Naive thymus-derived CD8-positive, alpha-beta T cell (primary cell): Measurements from ENCODE around the gene RCOR1. TPM values are rescaled to one million over a fixed set of nuclear protein-coding genes. Genes with fewer than 3 reads are reported as not detected.

Source experiments
- ATAC-seq, 2 donors: fragments of 150-1000 bp; cut with Tn5 transposase in 1 of 2; sonication (Bioruptor Pico), chemical (Tn5 transposase) in 1 of 2; 1 replicate in 1 of 2; 2 replicates in 1 of 2; pipeline ENCODE4 v1.10.0; 2021; ENCODE audit warnings: mild to moderate bottlenecking in 2 of 2, moderate library complexity in 2 of 2
- POLR2A ChIA-PET: fragments of 350-600 bp; sonication (Branson Sonifier 250); formaldehyde crosslinking; loops from one replicate; lab custom pipeline; 2021; ENCODE audit warnings: antibody characterized with exemption; lab: Charles Lee
- DNase-seq, 10 donors: peaks; one replicate each; pipeline versions ENCODE4 v3.0.0 to v3.0.0-alpha.2; 2020 to 2022
- H3K27ac Mint-ChIP-seq, 10 donors: one replicate each; pipeline ENCODE4 v1.8.0; 2020 to 2022; ENCODE audit warnings: mild to moderate bottlenecking in 10 of 10, mixed read lengths in 10 of 10, moderate library complexity in 4 of 10, inconsistent platforms in 1 of 10
- H3K27me3 Mint-ChIP-seq, 5 donors: one replicate each; pipeline ENCODE4 v1.8.0; 2021 to 2022; ENCODE audit warnings: mixed read lengths in 5 of 5
- H3K36me3 Mint-ChIP-seq, 3 donors: one replicate each; pipeline ENCODE4 v1.8.0; 2020 to 2022; ENCODE audit warnings: mixed read lengths in 3 of 3, mild to moderate bottlenecking in 2 of 3, inconsistent platforms in 1 of 3
- H3K4me1 Mint-ChIP-seq, 4 donors: one replicate each; pipeline ENCODE4 v1.8.0; 2021 to 2022; ENCODE audit warnings: mixed read lengths in 4 of 4
- H3K4me3 Mint-ChIP-seq, 10 donors: one replicate each; pipeline ENCODE4 v1.8.0; 2020 to 2022; ENCODE audit warnings: mild to moderate bottlenecking in 10 of 10, mixed read lengths in 10 of 10, moderate library complexity in 6 of 10, inconsistent platforms in 1 of 10
- H3K9me3 Mint-ChIP-seq, 9 donors: one replicate each; pipeline ENCODE4 v1.8.0; 2020 to 2022; ENCODE audit warnings: mixed read lengths in 9 of 9, mild to moderate bottlenecking in 3 of 9, inconsistent platforms in 1 of 9, moderate library complexity in 1 of 9
- polyA plus RNA-seq, 3 donors: library from polyadenylated mRNA; unstranded; fragments of 300-500 nt; fragmentation: Illumina TruSeq; gene quantifications; one replicate each; pipeline ENCODE4 v1.2.3, GENCODE V29; 2021
- total RNA-seq, 8 experiments: library from RNA in 2 of 8; stranded (reverse) in 2 of 8; gene quantifications; one replicate each; pipeline ENCODE4 v1.2.3 and lab custom pipeline; 2021 to 2026

RCOR1 gene
- total and polyA plus RNA-seq, 5 experiments from 2014 or later: 0.43 to 24.0 (median 1.2) TPM

GRCh38 chr14:102654298-102654697 lies 61.8 kb downstream of the RCOR1 start:
- ATAC-seq (no peak), DNase-seq (no peak)
- Mint-ChIP-seq H3K27me3 (no peaks in the 10 kb centered on the region), H3K9me3 (peaks cover 0 to 7% (median 3%) of the 10 kb centered on the region in 9 donors), H3K4me3 (no peak overlapping the region), H3K27ac (no peak overlapping the region), H3K36me3 (peaks cover 0 to 5% (median 3%) of the 10 kb centered on the region in 3 donors), H3K4me1 (peaks cover 13 to 49% (median 43%) of the 10 kb centered on the region in 4 donors)
- POLR2A ChIA-PET: no interaction called here

DNA sequence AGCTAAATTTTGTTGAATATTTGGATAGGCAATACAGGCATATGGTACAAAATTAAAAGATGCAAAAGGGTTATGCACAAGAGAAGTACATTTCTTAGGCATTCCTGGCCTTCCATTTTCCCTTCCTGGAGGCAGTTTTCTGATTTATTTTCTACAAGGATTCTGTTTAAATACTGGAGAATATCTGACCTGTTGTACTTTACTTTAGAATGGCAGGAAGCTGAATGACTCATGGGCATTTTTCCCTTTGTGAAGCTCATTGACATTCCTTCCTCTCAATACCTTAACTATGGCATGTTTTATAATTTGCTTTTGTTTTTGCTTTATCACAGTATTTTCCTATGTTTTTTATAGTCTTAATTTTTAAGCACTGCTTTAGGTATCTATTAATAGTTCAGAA lies 62.7 kb downstream of the RCOR1 start:
- POLR2A ChIA-PET: interaction anchor here (0.6 kb wide), 1 partner anchor 818 kb away, joined by 3 read pairs; no protein-coding TSS in a partner anchor
- Mint-ChIP-seq H3K27me3 (no peaks in the 10 kb centered on the region), H3K36me3 (peaks cover 0 to 5% (median 3%) of the 10 kb centered on the region in 3 donors), H3K4me3 (no peak overlapping the region), H3K9me3 (peaks cover 0 to 7% (median 3%) of the 10 kb centered on the region in 9 donors), H3K27ac (no peak overlapping the region), H3K4me1 (peaks cover 14 to 46% (median 36%) of the 10 kb centered on the region in 4 donors)
- ATAC-seq (no peak), DNase-seq (no peak)

DNA sequence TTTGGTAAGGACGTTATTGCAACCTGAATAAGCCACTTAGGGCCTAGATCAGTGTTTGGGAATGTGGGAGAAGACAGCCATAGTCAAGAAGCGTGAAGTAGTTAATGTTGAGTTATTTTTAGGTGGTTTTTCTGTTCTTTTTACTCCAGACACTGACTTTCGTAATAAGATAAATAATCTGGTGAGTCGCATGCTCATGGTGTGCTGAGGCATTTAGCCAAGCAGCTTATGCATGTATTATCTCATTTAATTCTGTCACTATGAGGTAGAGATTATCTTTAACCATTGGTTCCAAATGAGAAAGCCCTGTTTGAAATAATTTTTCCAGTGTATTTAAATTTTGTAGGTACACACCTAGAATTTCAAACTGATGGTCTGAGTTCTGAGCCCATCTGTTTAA lies 67.3 kb downstream of the RCOR1 start:
- no peak overlapping the region for H3K4me3 Mint-ChIP-seq
- H3K9me3 Mint-ChIP-seq: no peaks in the 10 kb centered on the region
- H3K36me3 Mint-ChIP-seq: no peaks in the 10 kb centered on the region
- ATAC-seq: no peak
- peaks cover 23 to 33% (median 25%) of the 10 kb centered on the region in 4 donors for H3K4me1 Mint-ChIP-seq
- DNase-seq: no peak
- POLR2A ChIA-PET: no interaction called here
- no peaks in the 10 kb centered on the region for H3K27me3 Mint-ChIP-seq
- H3K27ac Mint-ChIP-seq: no peak overlapping the region

GRCh38 chr14:102661614-102662013 lies 69.2 kb downstream of the RCOR1 start:
- POLR2A ChIA-PET: no interaction called here
- H3K27me3 Mint-ChIP-seq: no peaks in the 10 kb centered on the region
- DNase-seq (no peak), ATAC-seq (no peak)
- peaks cover 25 to 32% (median 29%) of the 10 kb centered on the region in 4 donors for H3K4me1 Mint-ChIP-seq
- H3K36me3 Mint-ChIP-seq: no peaks in the 10 kb centered on the region
- no peaks in the 10 kb centered on the region for H3K9me3 Mint-ChIP-seq
- H3K4me3 Mint-ChIP-seq: no peak overlapping the region
- no peak overlapping the region for H3K27ac Mint-ChIP-seq

DNA sequence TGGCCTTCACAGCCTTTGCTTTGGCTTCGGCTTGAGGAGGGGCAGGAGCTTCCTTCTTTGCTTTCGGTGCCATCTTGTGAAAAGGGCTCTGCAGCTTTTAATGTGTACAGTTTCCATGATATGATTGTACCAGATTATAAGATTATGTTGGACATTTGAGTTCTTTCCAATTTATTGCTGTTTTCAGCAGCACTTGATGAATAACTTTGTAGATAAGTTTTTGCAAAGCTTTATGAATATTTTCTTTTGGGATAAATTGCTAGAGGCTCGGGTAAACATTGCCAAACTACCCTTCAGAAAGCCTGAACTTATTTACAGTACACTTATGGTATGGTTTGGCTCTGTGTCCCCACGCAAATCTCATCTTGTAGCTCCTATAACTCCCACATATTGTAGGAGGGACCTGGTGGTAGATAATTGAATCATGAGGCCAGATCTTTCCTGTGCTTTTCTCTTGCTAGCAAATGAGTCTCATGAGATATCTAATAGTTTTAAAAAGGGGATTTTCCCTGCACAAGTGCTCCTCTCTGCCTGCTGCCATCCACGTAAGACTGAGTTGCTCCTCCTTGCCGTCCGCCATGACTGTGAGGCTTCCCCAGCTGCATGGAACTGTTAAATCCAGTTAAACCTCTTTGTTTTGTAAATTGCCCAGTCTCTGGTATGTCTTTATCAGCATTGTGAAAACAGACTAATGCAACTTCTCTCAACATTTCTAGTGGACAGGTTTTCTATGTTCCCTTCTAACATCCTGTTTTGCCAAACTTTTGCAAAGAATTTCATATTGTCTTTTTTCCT lies 70.4 kb downstream of the RCOR1 start:
- DNase-seq: no peak
- POLR2A ChIA-PET: no interaction called here
- Mint-ChIP-seq H3K4me3 (no peak overlapping the region), H3K27me3 (no peaks in the 10 kb centered on the region), H3K4me1 (peaks cover 28 to 37% (median 34%) of the 10 kb centered on the region in 4 donors), H3K9me3 (no peaks in the 10 kb centered on the region), H3K36me3 (no peaks in the 10 kb centered on the region), H3K27ac (peak overlapping the region in 5 of 10 donors; percentile 45 to 73 (median 64))
- no peak for ATAC-seq

DNA sequence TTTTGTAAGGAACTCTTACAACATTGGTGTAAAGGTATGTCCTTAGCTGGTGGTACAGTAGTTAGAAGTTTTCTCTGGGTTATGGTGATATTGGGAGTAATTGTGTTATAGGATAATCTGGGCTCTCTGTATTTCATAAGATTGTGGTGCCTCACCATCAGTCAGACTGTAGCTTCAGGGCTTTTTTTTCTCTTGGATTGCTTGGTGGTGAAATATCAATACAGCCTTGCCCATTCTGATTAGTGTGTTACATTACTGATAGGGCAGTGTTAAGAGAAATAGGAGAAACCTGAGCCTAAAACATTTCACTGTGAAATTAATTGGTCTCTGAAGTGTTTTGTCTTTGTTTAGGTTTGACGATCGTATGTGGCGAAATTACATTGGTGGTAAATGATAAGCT lies 71.0 kb downstream of the RCOR1 start:
- H3K27ac Mint-ChIP-seq: no peak overlapping the region
- POLR2A ChIA-PET: no interaction called here

DNA sequence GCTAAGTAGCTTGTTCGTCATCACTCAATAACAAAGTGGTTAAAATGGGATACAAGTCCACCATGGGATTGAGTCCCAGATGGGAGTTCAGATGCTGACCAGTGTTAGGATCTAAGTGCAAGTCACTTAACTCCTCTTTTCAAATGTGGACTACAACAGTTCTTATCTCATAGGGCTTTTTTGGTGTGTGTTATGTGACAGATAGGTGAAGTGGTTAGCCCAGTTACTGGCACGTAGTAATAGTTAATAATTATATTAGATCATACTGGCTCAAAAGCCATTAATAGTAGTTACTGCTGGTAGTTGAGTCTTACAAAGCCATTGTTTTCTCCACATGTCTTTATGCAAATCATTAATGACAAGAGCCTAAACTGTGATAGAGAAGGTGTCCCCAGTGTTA lies 73.2 kb downstream of the RCOR1 start:
- H3K27ac Mint-ChIP-seq: no peak overlapping the region
- H3K4me3 Mint-ChIP-seq: no peak overlapping the region
- H3K9me3 Mint-ChIP-seq: no peaks in the 10 kb centered on the region
- ATAC-seq (no peak), DNase-seq (no peak)
- H3K27me3 Mint-ChIP-seq: no peaks in the 10 kb centered on the region
- no peaks in the 10 kb centered on the region for H3K36me3 Mint-ChIP-seq
- POLR2A ChIA-PET: no interaction called here
- peaks cover 22 to 45% (median 41%) of the 10 kb centered on the region in 4 donors for H3K4me1 Mint-ChIP-seq

More for the DNA sequence above, 71.0 kb downstream of the RCOR1 start:
- H3K9me3 Mint-ChIP-seq: no peaks in the 10 kb centered on the region
- H3K4me3 Mint-ChIP-seq: no peak overlapping the region
- no peaks in the 10 kb centered on the region for H3K36me3 Mint-ChIP-seq
- H3K27me3 Mint-ChIP-seq: no peaks in the 10 kb centered on the region
- ATAC-seq (no peak), DNase-seq (no peak)
- H3K4me1 Mint-ChIP-seq: peaks cover 27 to 40% (median 37%) of the 10 kb centered on the region in 4 donors

GRCh38 chr14:102666635-102667034 lies 74.2 kb downstream of the RCOR1 start:
- Mint-ChIP-seq H3K36me3 (no peaks in the 10 kb centered on the region), H3K4me1 (peaks cover 20 to 45% (median 38%) of the 10 kb centered on the region in 4 donors)
- POLR2A ChIA-PET: no interaction called here

GRCh38 chr14:102667703-102668102 lies 75.3 kb downstream of the RCOR1 start:
- Mint-ChIP-seq H3K4me3 (no peak overlapping the region), H3K4me1 (peaks cover 16 to 39% (median 32%) of the 10 kb centered on the region in 4 donors), H3K36me3 (peaks cover 3 to 5% (median 4%) of the 10 kb centered on the region in 3 donors), H3K9me3 (peaks cover 0 to 4% (median 0%) of the 10 kb centered on the region in 9 donors), H3K27me3 (no peaks in the 10 kb centered on the region), H3K27ac (peak overlapping the region in 2 of 10 donors; percentile 42 to 69)
- DNase-seq: no peak
- POLR2A ChIA-PET: interaction anchor here (0.5 kb wide), 1 partner anchor 289 kb away, joined by 4 read pairs; no protein-coding TSS in a partner anchor
- ATAC-seq: no peak

More at GRCh38 chr14:102666635-102667034, 74.2 kb downstream of the RCOR1 start:
- no peak for ATAC-seq
- Mint-ChIP-seq H3K9me3 (no peaks in the 10 kb centered on the region), H3K27me3 (no peaks in the 10 kb centered on the region), H3K27ac (peak overlapping the region in 1 of 10 donors; percentile 38), H3K4me3 (no peak overlapping the region)
- no peak for DNase-seq

DNA sequence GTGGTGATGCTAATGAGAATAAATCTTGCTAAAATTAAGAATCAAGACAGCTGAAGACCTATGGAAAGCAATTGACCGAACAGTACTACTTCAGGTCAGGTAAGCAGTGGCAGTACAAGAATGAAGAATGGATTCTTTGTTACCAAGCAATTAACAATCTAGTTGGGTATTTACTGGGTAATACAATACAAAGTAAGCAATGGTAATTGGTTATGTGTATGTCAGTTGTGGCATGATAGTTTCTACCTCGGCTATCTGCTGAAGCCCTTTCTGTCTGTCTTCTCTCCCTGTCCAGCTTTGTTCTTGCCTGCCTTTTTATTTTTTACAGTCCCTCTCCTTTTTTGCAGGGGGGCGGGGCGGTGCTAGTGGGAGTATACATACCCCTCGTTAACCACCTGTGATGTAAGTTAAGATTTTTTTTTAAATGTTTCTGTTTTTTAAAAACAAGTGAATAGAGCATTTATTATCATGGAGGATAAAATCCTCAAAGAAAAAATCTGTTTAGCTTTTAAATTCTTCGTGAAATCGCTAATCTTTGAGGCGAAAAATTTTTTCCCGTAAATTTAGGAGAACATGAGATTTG lies 75.9 kb downstream of the RCOR1 start:
- no peak overlapping the region for H3K4me3 Mint-ChIP-seq
- H3K27ac Mint-ChIP-seq: no peak overlapping the region
- peaks cover 11 to 33% (median 28%) of the 10 kb centered on the region in 4 donors for H3K4me1 Mint-ChIP-seq
- peaks cover 0 to 6% (median 0%) of the 10 kb centered on the region in 9 donors for H3K9me3 Mint-ChIP-seq
- no peaks in the 10 kb centered on the region for H3K27me3 Mint-ChIP-seq
- DNase-seq (no peak), ATAC-seq (no peak)
- peaks cover 4 to 7% (median 6%) of the 10 kb centered on the region in 3 donors for H3K36me3 Mint-ChIP-seq
- POLR2A ChIA-PET: no interaction called here

- Mint-ChIP-seq H3K36me3 (peaks cover 7 to 10% (median 9%) of the 10 kb centered on the region in 3 donors), H3K4me1 (peaks cover 7 to 24% (median 24%) of the 10 kb centered on the region in 4 donors), H3K4me3 (no peak overlapping the region), H3K27ac (peak overlapping the region in 1 of 10 donors; percentile 20), H3K27me3 (no peaks in the 10 kb centered on the region), H3K9me3 (peaks cover 0 to 6% (median 0%) of the 10 kb centered on the region in 9 donors)
- ATAC-seq (no peak), DNase-seq (no peak)
- POLR2A ChIA-PET: no interaction called here
Measured at GRCh38 chr14:102671410-102671809, 79.0 kb downstream of the RCOR1 start.

GRCh38 chr14:102672410-102672960 lies 80.0 kb downstream of the RCOR1 start:
- H3K36me3 Mint-ChIP-seq: peaks cover 7 to 10% (median 9%) of the 10 kb centered on the region in 3 donors
- POLR2A ChIA-PET: no interaction called here

More at GRCh38 chr14:102672410-102672960, 80.0 kb downstream of the RCOR1 start:
- Mint-ChIP-seq H3K27ac (peak overlapping the region in 1 of 10 donors; percentile 21), H3K9me3 (peaks cover 0 to 6% (median 0%) of the 10 kb centered on the region in 9 donors), H3K4me1 (peaks cover 5 to 22% (median 17%) of the 10 kb centered on the region in 4 donors), H3K4me3 (no peak overlapping the region), H3K27me3 (no peaks in the 10 kb centered on the region)
- DNase-seq: no peak
- ATAC-seq: no peak
